Nephron (organoid): ENCODE measurements around the gene KHSRP.

Experiments used
- H3K27ac Mint-ChIP-seq, 3 experiments: 2 replicates each; pipeline ENCODE4 v1.8.0; 2020; ENCODE audit warnings: mixed read lengths in 3 of 3, mild to moderate bottlenecking in 2 of 3, moderate library complexity in 1 of 3
- H3K27me3 Mint-ChIP-seq: 2 replicates; pipeline ENCODE4 v1.8.0; 2021; ENCODE audit warnings: low read depth, mild to moderate bottlenecking, moderate library complexity, mixed read lengths
- H3K36me3 Mint-ChIP-seq: 2 replicates; pipeline ENCODE4 v1.8.0; 2020; ENCODE audit warnings: low read depth, mixed read lengths
- H3K4me1 Mint-ChIP-seq: 2 replicates; pipeline ENCODE4 v1.8.0; 2020; ENCODE audit warnings: mixed read lengths
- H3K4me3 Mint-ChIP-seq, 3 experiments: 2 replicates each; pipeline ENCODE4 v1.8.0; 2020; ENCODE audit warnings: mild to moderate bottlenecking in 3 of 3, mixed read lengths in 3 of 3, moderate library complexity in 2 of 3
- H3K9me3 Mint-ChIP-seq: 2 replicates; pipeline ENCODE4 v1.8.0; 2020; ENCODE audit warnings: mixed read lengths
- CTCF ChIP-seq, 3 experiments: fragments of 200-600 bp; sonication (generic); IDR thresholded peaks; one replicate each; pipeline ENCODE4 v1.5.0; 2021; ENCODE audit warnings: antibody characterized with exemption in 3 of 3; ENCODE audit not compliant: unreplicated experiment in 3 of 3

KHSRP gene

GRCh38 chr19:6412447-6413091 is 12.0 kb downstream of the KHSRP start:
- no peaks in the 10 kb centered on the region for H3K9me3 Mint-ChIP-seq
- peaks cover 22% of the 10 kb centered on the region for H3K36me3 Mint-ChIP-seq
- H3K4me3 Mint-ChIP-seq = no peak overlapping the region
- H3K27me3 Mint-ChIP-seq = no peaks in the 10 kb centered on the region
- H3K27ac Mint-ChIP-seq = peak overlapping the region in 2 of 3 experiments; percentile 35 to 94
- peak; percentile 54 to 62 (median 54) for TF ChIP-seq CTCF (IDR thresholded peaks at IDR 0.05; ENCODE audit: unreplicated experiment in 3 of 3)
- H3K4me1 Mint-ChIP-seq = peaks cover 13% of the 10 kb centered on the region

GRCh38 chr19:6412061-6412446 is 12.6 kb downstream of the KHSRP start:
- H3K27ac Mint-ChIP-seq = peak overlapping the region in 1 of 3 experiments; percentile 94
- peaks cover 13% of the 10 kb centered on the region for H3K4me1 Mint-ChIP-seq
- no peak overlapping the region for H3K4me3 Mint-ChIP-seq
- no peak for TF ChIP-seq CTCF (IDR thresholded peaks at IDR 0.05; ENCODE audit: unreplicated experiment in 3 of 3)
- no peaks in the 10 kb centered on the region for H3K27me3 Mint-ChIP-seq
- H3K36me3 Mint-ChIP-seq = peaks cover 22% of the 10 kb centered on the region
- no peaks in the 10 kb centered on the region for H3K9me3 Mint-ChIP-seq

GRCh38 chr19:6409346-6409745 is 15.3 kb downstream of the KHSRP start:
- Mint-ChIP-seq H3K4me3 (no peak overlapping the region), H3K9me3 (no peaks in the 10 kb centered on the region), H3K27ac (no peak overlapping the region), H3K36me3 (peaks cover 13% of the 10 kb centered on the region), H3K4me1 (peaks cover 12% of the 10 kb centered on the region), H3K27me3 (no peaks in the 10 kb centered on the region)
- no peak for TF ChIP-seq CTCF (IDR thresholded peaks at IDR 0.05; ENCODE audit: unreplicated experiment in 3 of 3)

GRCh38 chr19:6406401-6406800 is 18.2 kb downstream of the KHSRP start:
- no peaks in the 10 kb centered on the region for H3K9me3 Mint-ChIP-seq
- no peaks in the 10 kb centered on the region for H3K36me3 Mint-ChIP-seq
- no peak overlapping the region for H3K27ac Mint-ChIP-seq
- H3K4me1 Mint-ChIP-seq = peaks cover 13% of the 10 kb centered on the region
- no peak for TF ChIP-seq CTCF (IDR thresholded peaks at IDR 0.05; ENCODE audit: unreplicated experiment in 3 of 3)
- no peak overlapping the region for H3K4me3 Mint-ChIP-seq
- H3K27me3 Mint-ChIP-seq = no peaks in the 10 kb centered on the region

GRCh38 chr19:6402837-6403608 is 21.6 kb downstream of the KHSRP start:
- H3K27me3 Mint-ChIP-seq = no peaks in the 10 kb centered on the region
- no peak for TF ChIP-seq CTCF (IDR thresholded peaks at IDR 0.05; ENCODE audit: unreplicated experiment in 3 of 3)
- peaks cover 13% of the 10 kb centered on the region for H3K4me1 Mint-ChIP-seq
- no peaks in the 10 kb centered on the region for H3K9me3 Mint-ChIP-seq
- H3K4me3 Mint-ChIP-seq = no peak overlapping the region
- peak overlapping the region; percentile 83 to 94 (median 94) for H3K27ac Mint-ChIP-seq
- H3K36me3 Mint-ChIP-seq = no peaks in the 10 kb centered on the region
